Measurements from ENCODE around the gene PSMG3. TPM values are rescaled to one million over a fixed set of nuclear protein-coding genes. Genes with fewer than 3 reads are reported as not detected.

Gene PSMG3
- total RNA-seq, 2 experiments from 2014 or later: 13.3 to 13.8 TPM

DNA sequence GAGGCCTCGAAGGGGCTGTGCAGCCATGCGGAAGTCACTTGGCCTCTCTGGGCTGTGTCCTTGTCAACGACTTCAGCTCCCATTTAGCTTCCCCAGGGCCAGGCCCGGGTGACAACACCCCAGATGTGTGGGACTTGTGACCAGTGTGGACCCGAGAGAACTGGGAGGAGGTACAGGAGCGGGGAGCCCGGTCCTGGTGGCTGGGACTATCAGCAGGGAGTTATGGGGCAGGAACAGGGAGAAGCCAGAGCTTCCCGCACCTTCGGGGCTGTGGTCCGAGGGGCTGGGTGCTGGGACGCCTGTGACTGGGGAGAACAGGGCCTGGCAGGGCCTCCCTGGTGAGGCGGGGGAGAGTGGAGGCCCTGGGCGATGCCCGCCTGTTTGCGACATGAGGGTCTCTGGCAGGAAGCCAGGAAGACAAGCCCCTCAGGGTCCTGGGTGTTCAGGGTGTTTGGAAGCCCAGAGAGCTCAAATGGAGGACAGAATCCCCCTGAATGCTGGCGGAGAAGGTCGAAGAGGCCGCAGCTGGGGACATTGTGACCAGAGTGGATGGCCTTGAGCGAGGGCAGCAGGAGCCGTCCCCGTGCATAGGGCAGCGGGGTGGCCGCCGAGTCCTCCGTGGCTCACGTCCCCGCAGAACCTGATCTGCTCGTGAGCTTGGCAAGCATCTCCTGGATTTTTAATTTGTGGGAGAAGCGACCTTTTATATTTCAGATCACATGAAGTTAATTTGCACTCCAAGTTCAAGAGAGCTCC, 30.0 kb upstream of the PSMG3 start:
- ChIA-PET CTCF (no interaction called here), POLR2A (no interaction called here)
- Mint-ChIP-seq H3K9me3 (no peaks in the 10 kb centered on the region), H3K27ac (no peak overlapping the region), H3K27me3 (peaks cover 13% of the 10 kb centered on the region), H3K4me3 (no peak overlapping the region), H3K36me3 (ENCODE audit: low read depth) (no peaks in the 10 kb centered on the region), H3K4me1 (ENCODE audit: low read depth) (no peaks in the 10 kb centered on the region)
- Histone ChIP-seq H3K4me3 (ENCODE audit: low read length) (no peak overlapping the region), H3K9me3 (ENCODE audit: control insufficient read depth in 1 of 2, insufficient read depth in 1 of 2, low read length in 2 of 2) (no peaks in the 10 kb centered on the region), H3K36me3 (ENCODE audit: insufficient read depth, low read length) (no peaks in the 10 kb centered on the region), H3K27ac (ENCODE audit: low read depth in 1 of 2, low read length in 2 of 2) (no peak overlapping the region), H3K4me1 (ENCODE audit: insufficient read depth, low read length) (no peaks in the 10 kb centered on the region), H3K27me3 (ENCODE audit: control insufficient read depth in 1 of 2, insufficient read depth in 2 of 2, low read length in 2 of 2) (peaks cover 0 to 4% of the 10 kb centered on the region in 2 experiments)
- intact Hi-C loops (cut with DNase I, micrococcal nuclease): no loop called here
- ATAC-seq (ENCODE audit: poor library complexity) (no peak), DNase-seq (no peak)
- TF ChIP-seq, protein P1, sequence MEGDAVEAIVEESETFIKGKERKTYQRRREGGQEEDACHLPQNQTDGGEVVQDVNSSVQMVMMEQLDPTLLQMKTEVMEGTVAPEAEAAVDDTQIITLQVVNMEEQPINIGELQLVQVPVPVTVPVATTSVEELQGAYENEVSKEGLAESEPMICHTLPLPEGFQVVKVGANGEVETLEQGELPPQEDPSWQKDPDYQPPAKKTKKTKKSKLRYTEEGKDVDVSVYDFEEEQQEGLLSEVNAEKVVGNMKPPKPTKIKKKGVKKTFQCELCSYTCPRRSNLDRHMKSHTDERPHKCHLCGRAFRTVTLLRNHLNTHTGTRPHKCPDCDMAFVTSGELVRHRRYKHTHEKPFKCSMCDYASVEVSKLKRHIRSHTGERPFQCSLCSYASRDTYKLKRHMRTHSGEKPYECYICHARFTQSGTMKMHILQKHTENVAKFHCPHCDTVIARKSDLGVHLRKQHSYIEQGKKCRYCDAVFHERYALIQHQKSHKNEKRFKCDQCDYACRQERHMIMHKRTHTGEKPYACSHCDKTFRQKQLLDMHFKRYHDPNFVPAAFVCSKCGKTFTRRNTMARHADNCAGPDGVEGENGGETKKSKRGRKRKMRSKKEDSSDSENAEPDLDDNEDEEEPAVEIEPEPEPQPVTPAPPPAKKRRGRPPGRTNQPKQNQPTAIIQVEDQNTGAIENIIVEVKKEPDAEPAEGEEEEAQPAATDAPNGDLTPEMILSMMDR (IDR thresholded peaks at IDR 0.05): no peak

DNA sequence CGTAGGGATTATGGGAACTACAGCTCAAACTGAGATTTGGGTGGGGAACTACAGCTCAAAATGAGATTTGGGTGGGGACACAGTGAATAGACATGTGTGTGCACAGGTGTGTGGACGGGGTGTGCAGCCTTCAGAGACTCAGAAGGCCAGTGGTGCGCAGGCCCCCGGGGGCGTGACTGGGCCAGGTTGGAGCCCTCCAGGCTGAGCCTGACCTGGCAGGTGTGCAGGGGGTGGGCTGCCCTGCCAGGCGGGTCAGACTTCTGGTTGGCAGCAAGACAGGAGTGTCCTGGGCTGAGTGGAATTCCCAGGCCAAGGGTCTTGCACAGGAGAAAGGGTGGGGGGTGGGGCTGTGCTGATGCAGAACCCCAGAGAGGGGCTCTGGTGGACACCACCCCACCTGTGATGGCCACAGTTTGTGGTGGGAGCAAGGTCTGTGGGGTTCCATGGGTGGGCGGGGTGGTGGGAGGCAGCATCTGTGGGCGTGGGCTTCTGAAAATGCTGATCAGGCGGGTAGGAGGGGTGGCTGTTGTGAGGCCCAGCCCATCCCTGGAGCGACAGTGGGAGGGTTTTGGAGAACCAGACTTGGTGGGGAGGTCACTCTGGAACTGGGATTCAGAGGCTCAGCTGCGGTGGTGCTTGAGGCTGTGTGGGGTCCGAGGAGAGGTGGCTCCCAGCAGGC, 29.3 kb upstream of the PSMG3 start:
- H3K36me3 ChIP-seq (ENCODE audit: insufficient read depth, low read length): no peaks in the 10 kb centered on the region
- Mint-ChIP-seq H3K9me3 (no peaks in the 10 kb centered on the region), H3K27me3 (peaks cover 14% of the 10 kb centered on the region), H3K36me3 (ENCODE audit: low read depth) (no peaks in the 10 kb centered on the region), H3K4me3 (no peak overlapping the region), H3K4me1 (ENCODE audit: low read depth) (no peaks in the 10 kb centered on the region), H3K27ac (no peak overlapping the region)
- ATAC-seq (ENCODE audit: poor library complexity) (no peak), DNase-seq (no peak)
- no peak overlapping the region for H3K27ac ChIP-seq (ENCODE audit: low read depth in 1 of 2, low read length in 2 of 2)
- ChIA-PET POLR2A (no interaction called here), CTCF (no interaction called here)
- intact Hi-C loops (cut with DNase I, micrococcal nuclease): no loop called here
- no peaks in the 10 kb centered on the region for H3K4me1 ChIP-seq (ENCODE audit: insufficient read depth, low read length)
- H3K27me3 ChIP-seq (ENCODE audit: control insufficient read depth in 1 of 2, insufficient read depth in 2 of 2, low read length in 2 of 2): peaks cover 1 to 4% of the 10 kb centered on the region in 2 experiments
- TF ChIP-seq, protein P1 (IDR thresholded peaks at IDR 0.05): no peak
- no peaks in the 10 kb centered on the region for H3K9me3 ChIP-seq (ENCODE audit: control insufficient read depth in 1 of 2, insufficient read depth in 1 of 2, low read length in 2 of 2)
- H3K4me3 ChIP-seq (ENCODE audit: low read length): no peak overlapping the region

- POLR2A ChIA-PET: no interaction called here
- Histone ChIP-seq H3K27me3 (ENCODE audit: control insufficient read depth in 1 of 2, insufficient read depth in 2 of 2, low read length in 2 of 2) (peaks cover 4 to 8% of the 10 kb centered on the region in 2 experiments), H3K4me1 (ENCODE audit: insufficient read depth, low read length) (peaks cover 5% of the 10 kb centered on the region), H3K4me3 (ENCODE audit: low read length) (no peak overlapping the region), H3K9me3 (ENCODE audit: control insufficient read depth in 1 of 2, insufficient read depth in 1 of 2, low read length in 2 of 2) (peaks cover 0 to 6% of the 10 kb centered on the region in 2 experiments), H3K27ac (ENCODE audit: low read depth in 1 of 2, low read length in 2 of 2) (no peak overlapping the region), H3K36me3 (ENCODE audit: insufficient read depth, low read length) (no peaks in the 10 kb centered on the region)
- no peaks in the 10 kb centered on the region for H3K36me3 Mint-ChIP-seq (ENCODE audit: low read depth)
- H3K9me3 Mint-ChIP-seq: no peaks in the 10 kb centered on the region
- ATAC-seq (ENCODE audit: poor library complexity): no peak
- no peak for DNase-seq
- TF ChIP-seq, protein P1 (IDR thresholded peaks at IDR 0.05): no peak
- H3K27me3 Mint-ChIP-seq: peaks cover 15% of the 10 kb centered on the region
- H3K27ac Mint-ChIP-seq: no peak overlapping the region
- H3K4me1 Mint-ChIP-seq (ENCODE audit: low read depth): no peaks in the 10 kb centered on the region
- CTCF ChIA-PET: no interaction called here
- intact Hi-C loops (cut with DNase I, micrococcal nuclease): no loop called here
- H3K4me3 Mint-ChIP-seq: no peak overlapping the region
These were observed 28.5 kb upstream of the PSMG3 start for GRCh38 chr7:1598286-1598685.
